Upper lobe of left lung (tissue), 6 donors: ENCODE results near the gene SPRED2. TPM values are rescaled to one million over a fixed set of nuclear protein-coding genes. Genes with fewer than 3 reads are reported as not detected.

Experiments used
- ATAC-seq, 2 donors: fragments of 200-7000 bp; cut with Tn5 transposase; one replicate each; pipeline ENCODE4 v1.9.1; 2022; ENCODE audit warnings: mild to moderate bottlenecking in 2 of 2, moderate library complexity in 2 of 2; ENCODE audit not compliant: low FRiP score in 2 of 2
- DNase-seq, 2 donors: peaks; one replicate each; pipeline ENCODE4 v3.0.0-alpha.2; 2019 to 2020
- H3K27ac ChIP-seq, 4 donors: fragments of 200-600 bp; sonication (generic); one replicate each; pipeline ENCODE4 v1.5.1; 2016 to 2019
- H3K27me3 ChIP-seq, 4 donors: fragments of 200-600 bp; sonication (generic); one replicate each; pipeline ENCODE4 v1.5.1; 2017 to 2019
- H3K36me3 ChIP-seq, 4 donors: fragments of 200-600 bp; sonication (generic); one replicate each; pipeline ENCODE4 v1.5.1; 2016 to 2019
- H3K4me1 ChIP-seq, 4 donors: fragments of 200-600 bp; sonication (generic); one replicate each; pipeline ENCODE4 v1.5.1; 2018 to 2019
- H3K4me3 ChIP-seq, 4 donors: fragments of 200-600 bp; sonication (generic); one replicate each; pipeline ENCODE4 v1.5.1; 2017 to 2019; ENCODE audit warnings: mild to moderate bottlenecking in 2 of 4, moderate library complexity in 1 of 4
- H3K9me3 ChIP-seq, 4 donors: fragments of 200-600 bp; sonication (generic); one replicate each; pipeline ENCODE4 v1.5.1; 2018 to 2019
- EP300 ChIP-seq, 4 donors: sonication (generic); formaldehyde crosslinking; IDR thresholded peaks; one replicate each; pipeline ENCODE4 v1.5.1; 2017; ENCODE audit warnings: antibody characterized with exemption in 4 of 4, control low read depth in 2 of 4
- POLR2A ChIP-seq, 4 donors: fragments of 450-650 bp; IDR thresholded peaks; one replicate each; pipeline ENCODE4 v1.5.1; 2016 to 2017; ENCODE audit warnings: antibody characterized with exemption in 4 of 4, mild to moderate bottlenecking in 2 of 4
- POLR2AphosphoS5 ChIP-seq, 2 donors: sonication (generic); formaldehyde crosslinking; IDR thresholded peaks; one replicate each; pipeline ENCODE4 v1.5.1; 2017; ENCODE audit warnings: antibody characterized with exemption in 2 of 2
- WGBS, 2 donors: methylation state at CpG; one replicate each; pipeline ENCODE4 v1.1.5; 2017 to 2018; 5-methylcytosine and 5-hydroxymethylcytosine counted together
- total RNA-seq, 6 donors: library from RNA; depleted of rRNA in 4 of 6; stranded (reverse); fragments of >200 nt in 4 of 6; gene quantifications; one replicate each; pipeline versions ENCODE4 v1.1.0 to v1.2.1, GENCODE V29; 2016 to 2021
- TF ChIP-seq, protein P1 (sequence below), 6 experiments: fragments of 450-650 bp in 4 of 6; fragments of 200-600 bp in 2 of 6; sonication (generic) in 2 of 6; IDR thresholded peaks; one replicate each; pipeline ENCODE4 v1.5.1; 2016 to 2019; ENCODE audit warnings: antibody characterized with exemption in 6 of 6
- donor health status: DM: no; HTN: no; CAD: no; lungs with moderate emphysema.
- donor health status: DM: no; HTN: yes; CAD: no; lungs with severe emphysema.

The SPRED2 gene
- total RNA-seq, 6 donors from 2014 or later = 15.7 to 53.0 (median 38.1) TPM

DNA sequence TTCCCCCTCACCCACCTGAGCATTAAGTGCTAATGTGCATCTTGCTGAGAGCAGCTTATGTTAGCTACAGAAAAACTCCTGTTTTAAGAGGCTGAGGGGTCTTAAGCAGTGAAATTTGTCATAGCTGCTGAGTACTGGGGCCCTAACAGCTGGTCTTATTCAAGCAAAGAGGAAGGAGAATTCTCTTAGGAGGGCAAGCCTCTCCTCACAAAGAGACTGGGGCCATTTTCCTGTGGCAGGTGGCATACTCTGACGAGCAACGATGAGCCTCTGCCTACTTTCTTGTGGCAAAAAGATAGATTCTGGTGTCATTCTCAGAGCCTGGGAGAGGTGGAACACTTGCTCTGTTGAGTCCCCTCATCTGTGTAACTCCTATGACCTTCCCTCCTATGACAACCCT is 53.2 kb downstream of the SPRED2 start:
- DNase-seq (no peak), ATAC-seq (no peak)
- no peaks in the 10 kb centered on the region for H3K27me3 ChIP-seq
- no peaks in the 10 kb centered on the region for H3K36me3 ChIP-seq
- H3K4me3 ChIP-seq = no peak overlapping the region
- 87 to 93% methylated on average over 2 of the region's 2 CpGs for WGBS, 2 donors
- no peak overlapping the region for H3K27ac ChIP-seq
- no peak for TF ChIP-seq POLR2A (IDR thresholded peaks at IDR 0.05)
- TF ChIP-seq, protein P1, sequence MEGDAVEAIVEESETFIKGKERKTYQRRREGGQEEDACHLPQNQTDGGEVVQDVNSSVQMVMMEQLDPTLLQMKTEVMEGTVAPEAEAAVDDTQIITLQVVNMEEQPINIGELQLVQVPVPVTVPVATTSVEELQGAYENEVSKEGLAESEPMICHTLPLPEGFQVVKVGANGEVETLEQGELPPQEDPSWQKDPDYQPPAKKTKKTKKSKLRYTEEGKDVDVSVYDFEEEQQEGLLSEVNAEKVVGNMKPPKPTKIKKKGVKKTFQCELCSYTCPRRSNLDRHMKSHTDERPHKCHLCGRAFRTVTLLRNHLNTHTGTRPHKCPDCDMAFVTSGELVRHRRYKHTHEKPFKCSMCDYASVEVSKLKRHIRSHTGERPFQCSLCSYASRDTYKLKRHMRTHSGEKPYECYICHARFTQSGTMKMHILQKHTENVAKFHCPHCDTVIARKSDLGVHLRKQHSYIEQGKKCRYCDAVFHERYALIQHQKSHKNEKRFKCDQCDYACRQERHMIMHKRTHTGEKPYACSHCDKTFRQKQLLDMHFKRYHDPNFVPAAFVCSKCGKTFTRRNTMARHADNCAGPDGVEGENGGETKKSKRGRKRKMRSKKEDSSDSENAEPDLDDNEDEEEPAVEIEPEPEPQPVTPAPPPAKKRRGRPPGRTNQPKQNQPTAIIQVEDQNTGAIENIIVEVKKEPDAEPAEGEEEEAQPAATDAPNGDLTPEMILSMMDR (IDR thresholded peaks at IDR 0.05) = no peak
- TF ChIP-seq POLR2AphosphoS5 (IDR thresholded peaks at IDR 0.05) = no peak
- H3K9me3 ChIP-seq = no peaks in the 10 kb centered on the region
- H3K4me1 ChIP-seq = peaks cover 53 to 60% (median 58%) of the 10 kb centered on the region in 4 donors

DNA sequence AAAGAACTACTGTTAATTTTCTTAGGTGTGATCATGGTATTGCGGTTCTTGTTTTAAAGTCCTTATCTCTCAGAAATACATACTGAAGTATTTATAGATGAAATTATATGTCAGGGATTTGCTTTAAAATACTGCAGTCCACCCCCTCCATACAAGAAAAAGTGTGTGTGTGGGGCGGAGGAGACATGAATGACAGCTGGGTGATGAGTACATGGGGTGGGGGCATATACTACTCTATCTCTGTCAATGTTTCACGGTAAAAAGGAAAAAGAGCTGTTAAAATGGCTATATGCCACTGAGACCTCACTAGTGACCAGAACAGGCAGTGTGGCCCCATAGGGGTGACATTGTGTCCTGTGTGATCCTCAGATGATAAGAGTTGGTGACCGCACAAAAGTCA is 54.1 kb downstream of the SPRED2 start:
- no peaks in the 10 kb centered on the region for H3K9me3 ChIP-seq
- H3K27ac ChIP-seq = peak overlapping the region in 1 of 4 donors; percentile 37
- TF ChIP-seq, protein P1 (IDR thresholded peaks at IDR 0.05) = no peak
- TF ChIP-seq EP300 (IDR thresholded peaks at IDR 0.05) (no peak), POLR2AphosphoS5 (IDR thresholded peaks at IDR 0.05) (no peak), POLR2A (IDR thresholded peaks at IDR 0.05) (no peak)
- no peaks in the 10 kb centered on the region for H3K27me3 ChIP-seq
- no peak for ATAC-seq
- no peak for DNase-seq
- H3K4me1 ChIP-seq = peaks cover 43 to 58% (median 52%) of the 10 kb centered on the region in 4 donors
- H3K36me3 ChIP-seq = no peaks in the 10 kb centered on the region
- H3K4me3 ChIP-seq = no peak overlapping the region
- WGBS, 2 donors = 92 to 94% methylated on average over 4 of the region's 4 CpGs

DNA sequence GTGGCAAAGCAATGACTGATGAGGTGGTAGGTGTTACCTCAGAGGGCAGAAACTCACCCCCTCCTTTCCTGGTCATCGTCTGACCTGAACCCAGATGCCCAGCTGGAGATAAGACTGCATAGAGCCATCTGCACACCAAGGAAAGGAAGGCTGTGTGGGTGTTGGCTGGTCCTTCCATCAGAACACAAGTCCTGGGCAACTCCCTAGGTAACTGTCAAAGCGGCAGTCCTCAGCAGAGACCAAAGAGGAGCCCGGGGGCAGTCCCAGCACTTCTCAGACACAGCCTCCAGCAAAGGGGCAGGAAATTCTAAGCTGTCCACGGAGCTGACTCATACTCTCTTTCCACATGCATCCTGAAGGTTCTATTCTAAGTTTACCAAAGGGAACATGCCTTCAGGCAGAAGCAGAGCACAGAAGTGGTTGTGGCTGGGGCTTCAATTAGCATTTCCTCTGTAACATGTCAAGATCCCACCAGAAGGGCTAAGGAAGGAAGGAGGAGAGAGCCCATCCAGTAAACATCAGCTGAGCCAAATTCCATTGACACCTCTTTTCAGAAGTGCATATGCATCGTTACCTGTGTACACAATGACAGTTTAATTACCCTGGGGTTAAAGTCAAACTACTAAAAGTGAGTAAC is 54.7 kb downstream of the SPRED2 start:
- H3K27ac ChIP-seq = peak overlapping the region in 3 of 4 donors; percentile 26 to 37 (median 35)
- TF ChIP-seq POLR2AphosphoS5 (IDR thresholded peaks at IDR 0.05) (peak in 1 of 2 donors; percentile 10), POLR2A (IDR thresholded peaks at IDR 0.05) (no peak), EP300 (IDR thresholded peaks at IDR 0.05) (no peak)
- H3K4me3 ChIP-seq = no peak overlapping the region
- H3K27me3 ChIP-seq = no peaks in the 10 kb centered on the region
- DNase-seq = peak in 1 of 2 donors; percentile 60
- H3K4me1 ChIP-seq = peaks cover 37 to 58% (median 49%) of the 10 kb centered on the region in 4 donors
- peak; percentile 48 to 73 for ATAC-seq
- 33 to 43% methylated on average over 5 of the region's 5 CpGs for WGBS, 2 donors
- H3K36me3 ChIP-seq = no peaks in the 10 kb centered on the region
- no peaks in the 10 kb centered on the region for H3K9me3 ChIP-seq

DNA sequence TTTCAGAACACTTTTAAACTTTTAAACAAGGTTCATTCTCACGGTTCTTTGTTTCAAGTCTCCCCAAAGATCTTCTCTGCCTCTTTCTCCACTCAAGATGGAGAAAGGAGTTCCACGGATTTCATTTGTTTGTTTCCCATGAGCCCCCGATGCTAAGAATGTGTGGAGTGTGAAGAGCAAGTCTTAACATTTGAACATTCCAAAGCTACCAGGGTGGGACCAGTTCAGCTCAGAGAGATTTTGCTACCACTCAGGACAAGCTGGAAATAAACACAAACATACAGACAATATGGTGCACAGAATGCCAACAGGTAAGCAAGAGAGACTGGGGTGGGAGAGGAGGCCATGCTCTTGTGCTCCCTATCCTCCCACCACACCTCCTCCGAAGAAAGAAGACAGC is 56.7 kb downstream of the SPRED2 start:
- peak overlapping the region in 3 of 4 donors; percentile 24 to 63 (median 57) for H3K27ac ChIP-seq
- no peaks in the 10 kb centered on the region for H3K27me3 ChIP-seq
- 76 to 79% methylated on average over 4 of the region's 4 CpGs for WGBS, 2 donors
- DNase-seq = no peak
- TF ChIP-seq POLR2A (IDR thresholded peaks at IDR 0.05) (no peak), POLR2AphosphoS5 (IDR thresholded peaks at IDR 0.05) (no peak), EP300 (IDR thresholded peaks at IDR 0.05) (no peak)
- TF ChIP-seq, protein P1 (IDR thresholded peaks at IDR 0.05) = no peak
- no peaks in the 10 kb centered on the region for H3K9me3 ChIP-seq
- H3K36me3 ChIP-seq = no peaks in the 10 kb centered on the region
- H3K4me3 ChIP-seq = no peak overlapping the region
- ATAC-seq = no peak
- H3K4me1 ChIP-seq = peaks cover 23 to 57% (median 46%) of the 10 kb centered on the region in 4 donors

DNA sequence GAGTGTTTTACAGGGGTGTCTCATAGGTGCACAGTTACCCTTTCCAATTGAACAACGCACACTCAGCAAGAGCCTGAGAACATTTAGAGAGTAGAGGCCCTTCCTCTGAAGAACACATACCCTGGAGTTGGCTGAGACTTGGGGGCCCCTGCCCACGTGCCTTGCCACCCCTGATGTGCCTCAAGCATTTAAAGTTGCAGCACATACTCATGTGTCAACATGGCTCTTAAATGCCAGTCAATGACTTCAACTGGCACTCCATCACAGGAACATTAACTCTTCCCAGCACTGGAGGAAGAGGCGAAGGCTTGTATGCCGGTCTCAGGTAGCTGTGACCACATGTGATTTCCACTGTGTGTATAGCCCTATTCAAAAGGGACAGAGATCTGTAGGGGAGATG is 57.4 kb downstream of the SPRED2 start:
- H3K9me3 ChIP-seq = no peaks in the 10 kb centered on the region
- peak in 1 of 2 donors; percentile 51 for DNase-seq
- no peak overlapping the region for H3K4me3 ChIP-seq
- no peaks in the 10 kb centered on the region for H3K27me3 ChIP-seq
- no peaks in the 10 kb centered on the region for H3K36me3 ChIP-seq
- no peak for TF ChIP-seq POLR2A (IDR thresholded peaks at IDR 0.05)
- TF ChIP-seq EP300 (IDR thresholded peaks at IDR 0.05) = peak in 2 of 4 donors; percentile 11 to 75
- TF ChIP-seq POLR2AphosphoS5 (IDR thresholded peaks at IDR 0.05) = peak in 1 of 2 donors; percentile 19
- WGBS, 2 donors = 69 to 79% methylated on average over 4 of the region's 4 CpGs
- peak overlapping the region; percentile 24 to 63 (median 48) for H3K27ac ChIP-seq
- peaks cover 28 to 61% (median 48%) of the 10 kb centered on the region in 4 donors for H3K4me1 ChIP-seq
- ATAC-seq = peak in 1 of 2 donors; percentile 19
